PC-3 (cell line): ENCODE measurements around the gene UGT1A3. TPM values are rescaled to one million over a fixed set of nuclear protein-coding genes. Genes with fewer than 3 reads are reported as not detected.

Experiments used
- ATAC-seq: fragments of 200-7000 bp; cut with Tn5 transposase; 2 replicates; pipeline ENCODE4 v1.9.1; 2020; ENCODE audit warnings: mild to moderate bottlenecking, moderate library complexity
- BruUV-seq: library from RNA; stranded (reverse); fragments of 400-500 nt; replicated peaks from 2 replicates; lab custom pipeline; 2021; lab: Mats Ljungman, UMichigan
- CTCF ChIA-PET: fragments of 300-600 bp; sonication (Branson Sonifier 250); formaldehyde crosslinking; loops from one replicate; lab custom pipeline; 2022; ENCODE audit warnings: antibody characterized with exemption; lab: Charles Lee
- POLR2A ChIA-PET: fragments of 300-600 bp; sonication (Branson Sonifier 250); formaldehyde crosslinking; loops from one replicate; lab custom pipeline; 2022; ENCODE audit warnings: antibody characterized with exemption; ENCODE audit not compliant: unreplicated experiment; lab: Charles Lee
- DNase-seq: peaks from one replicate; pipeline ENCODE4 v3.0.0-alpha.2; 2015
- H2AFZ ChIP-seq: fragments of 300-600 bp; sonication (generic); 2 replicates; pipeline ENCODE4 v1.6.0; 2016; ENCODE audit warnings: antibody characterized with exemption, low read length
- H3F3A ChIP-seq: fragments of 300-600 bp; sonication (generic); one replicate; pipeline ENCODE4 v1.6.0; 2017; ENCODE audit warnings: antibody characterized with exemption, low read length, control low read depth, mild to moderate bottlenecking; ENCODE audit not compliant: unreplicated experiment
- H3K27ac ChIP-seq: fragments of 300-600 bp; sonication (generic); 2 replicates; pipeline ENCODE4 v1.5.1; 2016; ENCODE audit warnings: mild to moderate bottlenecking, low read length
- H3K27me3 ChIP-seq: fragments of 300-600 bp; sonication (generic); 2 replicates; pipeline ENCODE4 v1.6.1; 2016; ENCODE audit warnings: low read length, mixed read lengths
- H3K36me3 ChIP-seq: fragments of 300-600 bp; sonication (generic); 2 replicates; pipeline ENCODE4 v1.6.1; 2016; ENCODE audit warnings: low read depth, mixed run types, low read length, mixed read lengths
- H3K4me1 ChIP-seq: fragments of 300-600 bp; sonication (generic); 2 replicates; pipeline ENCODE4 v1.5.1; 2016; ENCODE audit warnings: low read length; ENCODE audit not compliant: insufficient read depth
- H3K4me2 ChIP-seq: fragments of 300-600 bp; sonication (generic); 2 replicates; pipeline ENCODE4 v1.6.0; 2016; ENCODE audit warnings: low read length
- H3K4me3 ChIP-seq: fragments of 300-600 bp; sonication (generic); 2 replicates; pipeline ENCODE4 v1.5.1; 2016; ENCODE audit warnings: mild to moderate bottlenecking, low read length, mixed read lengths
- H3K79me2 ChIP-seq: fragments of 300-600 bp; sonication (generic); 2 replicates; pipeline ENCODE4 v1.6.1; 2017; ENCODE audit warnings: low read length, mixed read lengths
- H3K9ac ChIP-seq: fragments of 300-600 bp; sonication (generic); 2 replicates; pipeline ENCODE4 v1.6.0; 2016; ENCODE audit warnings: mild to moderate bottlenecking, low read length
- H3K9me2 ChIP-seq: fragments of 300-600 bp; sonication (generic); replicated peaks from 2 replicates; pipeline ENCODE4 v1.6.1; 2016; ENCODE audit warnings: mixed run types, low read length, mixed read lengths
- H3K9me3 ChIP-seq: fragments of 300-600 bp; sonication (generic); 2 replicates; pipeline ENCODE4 v1.6.1; 2016; ENCODE audit warnings: low read length, mixed read lengths
- H4K20me1 ChIP-seq: fragments of 300-600 bp; sonication (generic); 2 replicates; pipeline ENCODE4 v1.6.1; 2016; ENCODE audit warnings: low read length, mixed read lengths
- EZH2 ChIP-seq: fragments of 300-600 bp; sonication (generic); IDR thresholded peaks from one replicate; pipeline ENCODE4 v1.6.1; 2017; ENCODE audit warnings: antibody characterized with exemption, mild to moderate bottlenecking, low read length; ENCODE audit not compliant: unreplicated experiment
- EZH2phosphoT487 ChIP-seq: fragments of 300-600 bp; sonication (generic); IDR thresholded peaks from 2 replicates; pipeline ENCODE4 v1.6.1; 2018; ENCODE audit warnings: mild to moderate bottlenecking, antibody characterized with exemption, low read length, borderline replicate concordance
- intact Hi-C: fragments of 100-400 bp; cut with micrococcal nuclease; formaldehyde crosslinking; loops from 2 replicates; pipeline ENCODE4 v1.9.0; 2023
- total RNA-seq: library from RNA; depleted of rRNA; stranded (reverse); fragments of >200 nt; gene quantifications from 2 replicates; pipeline ENCODE4 v1.2.3, GENCODE V29; 2014
- TF ChIP-seq, protein P1 (sequence below): fragments of 300-600 bp; sonication (generic); conservative IDR thresholded peaks from 2 replicates; pipeline ENCODE4 v1.5.1; 2017; ENCODE audit warnings: antibody characterized with exemption, low read depth, mild to moderate bottlenecking, low read length

The UGT1A3 gene
- total RNA-seq, 1 experiment from 2014 or later: not detected

DNA sequence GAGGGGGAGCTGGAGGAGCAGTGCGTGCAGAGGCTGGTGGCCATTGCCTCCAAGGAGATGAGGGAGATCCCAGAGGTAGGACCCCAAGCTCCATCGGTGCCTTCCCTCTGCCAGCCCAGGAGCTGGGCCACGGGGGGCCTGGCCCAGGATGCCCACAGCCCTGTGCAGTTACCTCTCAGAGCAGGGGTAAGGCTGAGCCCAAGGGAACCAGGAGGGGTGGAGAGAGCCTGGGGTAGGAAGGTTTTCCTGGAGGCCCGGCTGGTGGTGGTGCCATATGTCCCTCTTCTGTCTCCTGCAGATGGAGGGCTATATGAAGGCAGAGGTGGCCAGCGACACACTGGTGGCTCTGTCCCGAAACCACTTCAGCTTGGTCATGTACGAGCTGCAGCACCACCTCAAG is 60.7 kb downstream of the UGT1A3 start:
- Histone ChIP-seq H3K9ac (no peak overlapping the region), H2AFZ (no peak overlapping the region), H3K9me3 (no peaks in the 10 kb centered on the region), H3F3A (no peaks in the 10 kb centered on the region), H3K4me3 (no peak overlapping the region), H3K36me3 (no peaks in the 10 kb centered on the region), H3K27me3 (no peaks in the 10 kb centered on the region), H3K27ac (no peak overlapping the region), H3K9me2 (no peaks in the 10 kb centered on the region), H3K79me2 (no peaks in the 10 kb centered on the region), H4K20me1 (no peaks in the 10 kb centered on the region), H3K4me1 (no peaks in the 10 kb centered on the region), H3K4me2 (no peak overlapping the region)
- BruUV-seq: no TSS peak
- TF ChIP-seq EZH2 (no peak), EZH2phosphoT487 (no peak)
- TF ChIP-seq, protein P1, sequence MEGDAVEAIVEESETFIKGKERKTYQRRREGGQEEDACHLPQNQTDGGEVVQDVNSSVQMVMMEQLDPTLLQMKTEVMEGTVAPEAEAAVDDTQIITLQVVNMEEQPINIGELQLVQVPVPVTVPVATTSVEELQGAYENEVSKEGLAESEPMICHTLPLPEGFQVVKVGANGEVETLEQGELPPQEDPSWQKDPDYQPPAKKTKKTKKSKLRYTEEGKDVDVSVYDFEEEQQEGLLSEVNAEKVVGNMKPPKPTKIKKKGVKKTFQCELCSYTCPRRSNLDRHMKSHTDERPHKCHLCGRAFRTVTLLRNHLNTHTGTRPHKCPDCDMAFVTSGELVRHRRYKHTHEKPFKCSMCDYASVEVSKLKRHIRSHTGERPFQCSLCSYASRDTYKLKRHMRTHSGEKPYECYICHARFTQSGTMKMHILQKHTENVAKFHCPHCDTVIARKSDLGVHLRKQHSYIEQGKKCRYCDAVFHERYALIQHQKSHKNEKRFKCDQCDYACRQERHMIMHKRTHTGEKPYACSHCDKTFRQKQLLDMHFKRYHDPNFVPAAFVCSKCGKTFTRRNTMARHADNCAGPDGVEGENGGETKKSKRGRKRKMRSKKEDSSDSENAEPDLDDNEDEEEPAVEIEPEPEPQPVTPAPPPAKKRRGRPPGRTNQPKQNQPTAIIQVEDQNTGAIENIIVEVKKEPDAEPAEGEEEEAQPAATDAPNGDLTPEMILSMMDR: no peak
- ATAC-seq (no peak), DNase-seq (no peak)
- ChIA-PET CTCF (no interaction called here), POLR2A (no interaction called here)
- intact Hi-C loops: no loop called here

DNA sequence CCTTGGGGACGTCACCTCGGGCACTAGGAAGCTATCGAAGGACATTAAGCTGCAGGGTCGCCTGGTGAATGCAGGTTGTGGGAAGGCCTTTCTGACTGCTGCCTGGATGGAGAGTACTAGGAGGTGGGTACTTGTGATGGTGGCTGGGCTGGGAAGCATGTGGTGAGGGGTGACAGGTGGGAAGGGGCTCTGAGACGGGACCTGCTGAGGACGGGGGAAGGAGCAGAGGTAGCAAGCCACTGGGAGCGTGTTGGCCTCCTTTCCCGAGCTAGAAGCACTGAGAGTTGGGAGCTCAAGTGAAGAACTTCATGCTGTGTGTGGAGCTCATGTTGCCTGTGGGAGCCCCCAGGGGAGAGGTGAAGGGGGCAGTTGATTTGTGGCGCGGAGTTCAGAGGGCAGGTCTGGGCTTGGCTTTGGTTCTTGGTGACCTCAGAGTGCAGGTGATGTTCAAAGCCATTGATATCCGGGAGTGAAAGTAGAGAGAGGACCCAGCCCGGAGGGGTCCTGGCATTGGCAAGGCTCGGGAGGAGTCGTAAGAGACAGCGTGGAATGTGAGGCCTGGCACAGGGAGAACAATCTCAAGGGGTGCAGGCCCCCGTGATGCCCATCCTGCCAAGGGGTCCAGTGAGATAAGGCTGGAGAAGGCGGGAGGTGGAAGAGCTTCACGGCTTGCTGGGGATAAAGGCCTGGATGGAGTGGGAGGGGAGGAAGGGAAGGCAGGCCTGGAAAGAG is 62.5 kb downstream of the UGT1A3 start:
- ChIA-PET CTCF (no interaction called here), POLR2A (no interaction called here)
- Histone ChIP-seq H2AFZ (no peak overlapping the region), H4K20me1 (no peaks in the 10 kb centered on the region), H3K4me2 (no peak overlapping the region), H3F3A (no peaks in the 10 kb centered on the region), H3K4me1 (no peaks in the 10 kb centered on the region), H3K27me3 (no peaks in the 10 kb centered on the region), H3K36me3 (no peaks in the 10 kb centered on the region), H3K9ac (no peak overlapping the region), H3K9me3 (no peaks in the 10 kb centered on the region), H3K27ac (no peak overlapping the region), H3K79me2 (no peaks in the 10 kb centered on the region), H3K4me3 (no peak overlapping the region), H3K9me2 (no peaks in the 10 kb centered on the region)
- TF ChIP-seq EZH2phosphoT487: no peak
- TF ChIP-seq, protein P1: no peak
- no peak for TF ChIP-seq EZH2
- no TSS peak for BruUV-seq
- intact Hi-C loops: no loop called here
- DNase-seq (no peak), ATAC-seq (no peak)

DNA sequence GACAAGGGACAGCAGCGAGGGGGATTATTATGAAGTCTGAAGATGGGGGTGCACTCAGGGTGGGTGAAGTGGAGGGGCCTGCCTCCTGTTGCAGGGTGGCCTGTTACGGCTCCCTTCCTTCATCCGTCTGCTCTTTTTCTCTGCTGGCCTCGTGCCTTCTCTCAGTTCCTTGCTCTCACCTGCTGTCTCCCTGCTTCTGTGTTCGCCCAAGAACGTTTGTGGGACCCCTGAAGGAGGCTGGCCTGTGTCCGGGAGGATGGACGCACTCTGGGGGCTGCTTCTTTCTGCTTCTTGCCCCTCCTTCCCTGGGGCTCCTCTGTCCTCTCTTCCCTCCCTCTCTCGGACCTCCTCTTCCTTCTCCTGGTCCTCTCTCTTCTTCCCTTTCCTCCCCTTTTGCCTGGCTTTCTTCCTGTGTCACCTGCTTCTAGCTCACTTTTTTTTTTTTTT is 63.1 kb downstream of the UGT1A3 start:
- no peak overlapping the region for H3K4me3 ChIP-seq
- ATAC-seq: no peak
- H3K9me2 ChIP-seq: no peaks in the 10 kb centered on the region
- no peak overlapping the region for H3K4me2 ChIP-seq
- H2AFZ ChIP-seq: no peak overlapping the region
- no peak for DNase-seq
- H4K20me1 ChIP-seq: no peaks in the 10 kb centered on the region
- CTCF ChIA-PET: no interaction called here
- H3K27ac ChIP-seq: no peak overlapping the region
- TF ChIP-seq EZH2: no peak
- TF ChIP-seq, protein P1: no peak
- no peak for TF ChIP-seq EZH2phosphoT487
- H3K9me3 ChIP-seq: no peaks in the 10 kb centered on the region
- POLR2A ChIA-PET: no interaction called here
- H3F3A ChIP-seq: no peaks in the 10 kb centered on the region
- no peak overlapping the region for H3K9ac ChIP-seq
- no peaks in the 10 kb centered on the region for H3K79me2 ChIP-seq
- no peaks in the 10 kb centered on the region for H3K4me1 ChIP-seq
- H3K27me3 ChIP-seq: no peaks in the 10 kb centered on the region
- H3K36me3 ChIP-seq: no peaks in the 10 kb centered on the region
- intact Hi-C loops: no loop called here
- no TSS peak for BruUV-seq
